OCI-LY7 (cell line): ENCODE measurements around the gene HMGN4. TPM values are rescaled to one million over a fixed set of nuclear protein-coding genes. Genes with fewer than 3 reads are reported as not detected.

Experiments
- BruUV-seq: library from RNA; stranded (reverse); fragments of 400-500 nt; replicated peaks from 2 replicates; lab custom pipeline; 2021; lab: Mats Ljungman, UMichigan
- CTCF ChIA-PET: fragments of 300-600 bp; sonication (Branson Sonifier 250); formaldehyde crosslinking; loops from one replicate; lab custom pipeline; 2022; ENCODE audit warnings: antibody characterized with exemption; ENCODE audit not compliant: unreplicated experiment; lab: Charles Lee
- POLR2A ChIA-PET: fragments of 300-600 bp; sonication (Branson Sonifier 250); formaldehyde crosslinking; loops from one replicate; lab custom pipeline; 2022; ENCODE audit warnings: antibody characterized with exemption; lab: Charles Lee
- DNase-seq: peaks from one replicate; pipeline ENCODE4 v3.0.0-alpha.2; 2015; ENCODE audit warnings: low spot score
- H2AFZ ChIP-seq: fragments of 200-600 bp; sonication (generic), shearing (Covaris generic); 2 replicates; pipeline ENCODE4 v1.6.1; 2014; ENCODE audit warnings: mild to moderate bottlenecking, antibody characterized with exemption, low read length, moderate library complexity
- H3K27ac ChIP-seq: fragments of 200-600 bp; sonication (generic); 2 replicates; pipeline ENCODE4 v1.5.1; 2014; ENCODE audit warnings: mixed run types, low read depth, mild to moderate bottlenecking, moderate library complexity, low read length, inconsistent platforms; ENCODE audit not compliant: poor library complexity, severe bottlenecking
- H3K36me3 ChIP-seq: fragments of 200-600 bp; sonication (generic); 2 replicates; pipeline ENCODE4 v1.6.1; 2014; ENCODE audit warnings: mild to moderate bottlenecking, antibody characterized with exemption, low read length, moderate library complexity, mixed read lengths; ENCODE audit not compliant: insufficient read depth
- H3K4me1 ChIP-seq: fragments of 200-600 bp; sonication (generic); 2 replicates; pipeline ENCODE4 v1.5.1; 2014; ENCODE audit warnings: mild to moderate bottlenecking, low read length; ENCODE audit not compliant: insufficient read depth, poor library complexity, severe bottlenecking
- H3K4me2 ChIP-seq: fragments of 200-600 bp; sonication (generic); 2 replicates; pipeline ENCODE4 v1.6.1; 2014; ENCODE audit warnings: mild to moderate bottlenecking, low read length
- H3K4me3 ChIP-seq: fragments of 200-600 bp; sonication (generic); 2 replicates; pipeline ENCODE4 v1.5.1; 2014; ENCODE audit warnings: mild to moderate bottlenecking, low read depth, low read length; ENCODE audit not compliant: poor library complexity, severe bottlenecking
- H3K79me2 ChIP-seq: fragments of 200-600 bp; sonication (generic); 2 replicates; pipeline ENCODE4 v1.6.1; 2016; ENCODE audit warnings: low read depth, mild to moderate bottlenecking, low read length, moderate library complexity, mixed read lengths; ENCODE audit not compliant: insufficient read depth
- H3K9me2 ChIP-seq: fragments of 200-600 bp; sonication (generic); 2 replicates; pipeline ENCODE4 v1.6.1; 2016; ENCODE audit warnings: mild to moderate bottlenecking, low read length, mixed read lengths; ENCODE audit not compliant: insufficient read depth
- H3K9me3 ChIP-seq: fragments of 200-600 bp; sonication (generic); 2 replicates; pipeline ENCODE4 v1.6.1; 2014; ENCODE audit warnings: mild to moderate bottlenecking, mixed run types, low read length, mixed read lengths
- H4K20me1 ChIP-seq: fragments of 200-600 bp; sonication (generic); 2 replicates; pipeline ENCODE4 v1.6.1; 2014; ENCODE audit warnings: mild to moderate bottlenecking, antibody characterized with exemption, low read length, moderate library complexity, mixed read lengths; ENCODE audit not compliant: insufficient read depth
- EZH2phosphoT487 ChIP-seq: fragments of 200-600 bp; sonication (generic); IDR thresholded peaks from 2 replicates; pipeline ENCODE4 v1.6.1; 2018; ENCODE audit warnings: low read depth, borderline replicate concordance, mild to moderate bottlenecking, mixed run types, antibody characterized with exemption, low read length, moderate library complexity, mixed read lengths
- intact Hi-C: fragments of 100-400 bp; cut with micrococcal nuclease; formaldehyde crosslinking; loops from one replicate; pipeline ENCODE4 v1.10.0; 2022; ENCODE audit not compliant: unreplicated experiment
- total RNA-seq, 2 experiments: library from RNA; depleted of rRNA in 1 of 2; stranded (reverse); fragments of >200 nt in 1 of 2; shearing (Covaris generic) in 1 of 2; gene quantifications; 2 replicates each; pipeline ENCODE4 v1.2.3, GENCODE V29; 2014 to 2022
- TF ChIP-seq, protein P1 (sequence below): fragments of 200-600 bp; sonication (generic); conservative IDR thresholded peaks from 2 replicates; pipeline ENCODE4 v1.5.1; 2014; ENCODE audit warnings: mild to moderate bottlenecking, antibody characterized with exemption, low read length, moderate library complexity, mixed read lengths

The HMGN4 gene
- total RNA-seq, 2 experiments from 2014 or later = 104 to 113 TPM

DNA sequence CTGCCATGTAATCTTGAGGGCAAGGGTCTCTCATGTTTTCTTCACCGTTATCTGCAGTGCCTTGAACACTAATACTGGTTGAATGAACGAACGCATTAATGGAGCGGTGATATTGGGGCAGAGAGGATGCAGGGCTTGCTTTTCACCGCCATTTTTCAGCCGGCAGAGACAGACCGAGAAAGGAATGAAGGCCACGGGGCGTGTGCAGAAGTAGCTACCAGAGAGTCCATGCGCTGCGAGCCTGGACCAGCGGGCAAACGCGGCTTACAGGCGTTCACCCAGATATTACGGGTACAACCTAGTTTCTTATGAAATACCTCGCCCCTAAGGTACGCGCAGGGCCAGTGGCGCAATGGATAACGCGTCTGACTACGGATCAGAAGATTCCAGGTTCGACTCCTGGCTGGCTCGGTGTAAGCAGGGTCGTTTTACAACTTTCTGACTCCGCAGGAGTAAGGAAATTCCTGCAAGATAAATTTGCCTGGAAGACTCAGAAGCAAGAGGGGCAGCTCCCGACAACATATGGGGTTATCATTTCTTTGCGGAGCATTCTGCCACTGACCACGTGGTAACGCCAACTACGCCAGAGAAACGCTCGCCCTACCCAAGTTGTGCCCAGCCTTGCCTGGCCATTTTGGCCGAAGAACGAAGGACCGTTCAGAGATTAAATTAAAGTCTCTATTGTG is 863 bp upstream of the HMGN4 start:
- TF ChIP-seq EZH2phosphoT487 = no peak
- TF ChIP-seq, protein P1, sequence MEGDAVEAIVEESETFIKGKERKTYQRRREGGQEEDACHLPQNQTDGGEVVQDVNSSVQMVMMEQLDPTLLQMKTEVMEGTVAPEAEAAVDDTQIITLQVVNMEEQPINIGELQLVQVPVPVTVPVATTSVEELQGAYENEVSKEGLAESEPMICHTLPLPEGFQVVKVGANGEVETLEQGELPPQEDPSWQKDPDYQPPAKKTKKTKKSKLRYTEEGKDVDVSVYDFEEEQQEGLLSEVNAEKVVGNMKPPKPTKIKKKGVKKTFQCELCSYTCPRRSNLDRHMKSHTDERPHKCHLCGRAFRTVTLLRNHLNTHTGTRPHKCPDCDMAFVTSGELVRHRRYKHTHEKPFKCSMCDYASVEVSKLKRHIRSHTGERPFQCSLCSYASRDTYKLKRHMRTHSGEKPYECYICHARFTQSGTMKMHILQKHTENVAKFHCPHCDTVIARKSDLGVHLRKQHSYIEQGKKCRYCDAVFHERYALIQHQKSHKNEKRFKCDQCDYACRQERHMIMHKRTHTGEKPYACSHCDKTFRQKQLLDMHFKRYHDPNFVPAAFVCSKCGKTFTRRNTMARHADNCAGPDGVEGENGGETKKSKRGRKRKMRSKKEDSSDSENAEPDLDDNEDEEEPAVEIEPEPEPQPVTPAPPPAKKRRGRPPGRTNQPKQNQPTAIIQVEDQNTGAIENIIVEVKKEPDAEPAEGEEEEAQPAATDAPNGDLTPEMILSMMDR = no peak
- CTCF ChIA-PET = no interaction called here
- POLR2A ChIA-PET = interaction anchor here (0.5 to 3.8 kb wide), 18 partner anchors 12 to 593 kb away, joined by 3 to 28 read pairs (median 4); a partner anchor contains a TSS
- Histone ChIP-seq H3K36me3 (peaks cover 31% of the 10 kb centered on the region), H2AFZ (peak overlapping the region; percentile 75), H3K4me1 (peaks cover 69% of the 10 kb centered on the region), H3K9me2 (no peaks in the 10 kb centered on the region), H3K79me2 (peaks cover 41% of the 10 kb centered on the region), H3K4me3 (peak overlapping the region; percentile 97), H4K20me1 (no peaks in the 10 kb centered on the region), H3K27ac (peak overlapping the region; percentile 93), H3K4me2 (peak overlapping the region; percentile 80), H3K9me3 (no peaks in the 10 kb centered on the region)
- DNase-seq = peak; percentile 91
- TSS peak; percentile 89 for BruUV-seq
- intact Hi-C loops = loop anchor here (1.0 to 5.0 kb wide), 7 partner anchors 16 to 320 kb away; a partner anchor contains a TSS

DNA sequence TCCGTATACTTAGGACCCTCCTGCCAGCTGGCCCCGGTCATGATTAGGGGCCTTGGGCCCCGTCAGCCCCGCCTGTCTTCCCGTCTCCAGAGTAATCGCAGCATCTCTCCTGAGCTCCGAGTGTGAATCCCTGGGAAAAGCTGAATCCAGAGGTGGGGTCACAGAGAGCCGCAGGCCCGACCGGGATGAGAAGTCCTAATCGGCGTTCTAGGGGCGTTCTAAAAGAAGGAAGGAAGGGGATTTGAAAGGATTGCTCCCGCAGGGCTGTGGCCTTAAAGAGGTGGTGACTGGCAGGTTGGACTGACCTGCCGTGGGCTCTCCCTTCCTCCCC is 371 bp downstream of the HMGN4 start:
- H3K4me3 ChIP-seq = peak overlapping the region; percentile 97
- ChIA-PET CTCF (no interaction called here), POLR2A (interaction anchor here (1.0 to 3.8 kb wide), 9 partner anchors 11 to 343 kb away, joined by 4 to 28 read pairs (median 7); a partner anchor contains a TSS)
- peaks cover 40% of the 10 kb centered on the region for H3K36me3 ChIP-seq
- H4K20me1 ChIP-seq = no peaks in the 10 kb centered on the region
- no peak for DNase-seq
- peak overlapping the region; percentile 80 for H3K4me2 ChIP-seq
- peak overlapping the region; percentile 54; the same call in 1 of the 2 replicates for H2AFZ ChIP-seq
- intact Hi-C loops = loop anchor here (1.0 to 5.0 kb wide), 3 partner anchors 208 to 321 kb away; a partner anchor contains a TSS
- peaks cover 69% of the 10 kb centered on the region for H3K4me1 ChIP-seq
- H3K27ac ChIP-seq = peak overlapping the region; percentile 93
- no peaks in the 10 kb centered on the region for H3K9me2 ChIP-seq
- BruUV-seq = no TSS peak
- peaks cover 50% of the 10 kb centered on the region for H3K79me2 ChIP-seq
- H3K9me3 ChIP-seq = no peaks in the 10 kb centered on the region
- TF ChIP-seq EZH2phosphoT487 = no peak
- TF ChIP-seq, protein P1 = no peak
